HG03159 (cell line): ENCODE measurements around the gene AKAP9.
"Not testable (repeated sequence)": the region's sequence is repeated elsewhere in the genome, so short reads cannot be mapped to it uniquely, and the experiment has no call there.

ENCODE experiments used
- ATAC-seq: cut with Tn5 transposase; IDR thresholded peaks from one replicate; pipeline ENCODE4 v1.9.1; 2021; ENCODE audit warnings: mild to moderate bottlenecking, moderate library complexity; ENCODE audit not compliant: unreplicated experiment

Gene AKAP9

DNA sequence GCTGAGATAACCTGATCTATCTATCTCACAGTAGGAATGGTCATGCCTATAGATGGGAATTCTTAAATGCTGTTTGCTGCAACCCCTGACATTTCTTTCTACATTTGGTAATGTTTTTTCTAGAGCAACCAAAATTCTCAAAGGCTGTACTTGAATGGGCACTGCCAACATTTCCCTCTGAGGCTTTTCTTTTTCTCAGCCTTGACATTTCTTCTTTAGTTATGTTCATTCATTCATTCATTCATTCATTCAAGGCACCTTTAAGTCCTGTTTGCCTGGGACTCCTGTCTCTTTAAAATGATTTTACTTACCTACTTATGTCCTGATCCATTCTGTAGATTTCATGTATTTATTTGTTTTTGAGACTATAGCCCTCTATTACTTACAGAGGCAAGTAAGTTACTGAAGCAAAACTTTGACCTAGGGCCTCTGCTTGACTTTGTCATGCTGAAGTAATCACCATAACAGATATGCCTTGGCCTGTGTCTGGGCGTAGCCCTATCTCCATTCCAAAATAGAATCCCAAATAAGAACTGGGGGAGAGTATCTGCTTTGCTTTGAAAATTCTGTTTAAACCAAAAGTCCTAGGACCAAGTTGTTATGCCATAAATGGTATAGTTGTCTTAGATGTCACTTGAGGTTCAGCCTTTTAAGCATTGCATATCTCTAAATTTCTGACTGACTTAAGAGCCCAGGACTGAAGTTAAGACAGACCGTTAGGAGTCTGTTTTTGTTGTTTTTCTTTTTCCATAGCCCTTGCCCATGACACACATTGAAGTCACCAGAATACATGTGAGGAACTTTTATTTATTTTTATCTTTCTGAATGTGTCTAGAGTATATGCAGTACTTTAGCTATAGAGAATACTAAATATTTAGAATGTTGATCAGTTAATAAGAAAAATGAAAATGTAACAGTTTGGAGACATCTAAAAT, 59.2 kb downstream of the AKAP9 start:
- no peak for ATAC-seq

DNA sequence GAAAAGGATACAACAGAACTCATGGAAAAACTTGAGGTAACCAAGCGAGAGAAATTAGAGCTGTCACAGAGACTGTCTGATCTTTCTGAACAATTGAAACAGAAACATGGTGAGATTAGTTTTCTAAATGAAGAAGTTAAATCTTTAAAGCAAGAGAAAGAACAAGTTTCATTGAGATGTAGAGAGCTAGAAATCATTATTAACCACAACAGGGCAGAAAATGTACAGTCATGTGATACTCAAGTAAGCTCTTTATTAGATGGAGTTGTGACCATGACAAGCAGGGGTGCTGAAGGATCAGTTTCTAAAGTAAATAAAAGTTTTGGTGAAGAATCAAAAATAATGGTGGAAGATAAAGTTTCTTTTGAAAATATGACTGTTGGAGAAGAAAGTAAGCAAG, 62.1 kb downstream of the AKAP9 start:
- ATAC-seq, result peak; percentile 57

DNA sequence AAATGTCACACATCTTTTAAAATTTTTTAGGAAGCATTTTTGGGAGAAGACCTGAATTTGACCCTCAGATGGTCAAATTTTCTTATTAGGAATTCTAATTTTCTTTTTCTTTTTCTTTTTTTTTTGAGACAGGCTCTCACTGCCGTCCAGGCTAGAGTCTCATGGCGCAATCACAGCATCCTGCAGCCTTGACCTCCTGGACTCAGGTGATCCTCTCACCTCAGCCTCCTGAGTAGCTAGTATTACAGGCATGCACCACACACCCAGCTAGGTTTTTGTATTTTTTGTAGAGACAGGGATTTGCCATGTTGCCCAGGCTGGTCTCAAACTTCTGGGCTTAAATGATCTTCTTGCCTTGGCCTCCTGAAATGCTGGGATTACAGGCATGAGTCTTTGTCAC, 65.4 kb downstream of the AKAP9 start:
- no peak for ATAC-seq

DNA sequence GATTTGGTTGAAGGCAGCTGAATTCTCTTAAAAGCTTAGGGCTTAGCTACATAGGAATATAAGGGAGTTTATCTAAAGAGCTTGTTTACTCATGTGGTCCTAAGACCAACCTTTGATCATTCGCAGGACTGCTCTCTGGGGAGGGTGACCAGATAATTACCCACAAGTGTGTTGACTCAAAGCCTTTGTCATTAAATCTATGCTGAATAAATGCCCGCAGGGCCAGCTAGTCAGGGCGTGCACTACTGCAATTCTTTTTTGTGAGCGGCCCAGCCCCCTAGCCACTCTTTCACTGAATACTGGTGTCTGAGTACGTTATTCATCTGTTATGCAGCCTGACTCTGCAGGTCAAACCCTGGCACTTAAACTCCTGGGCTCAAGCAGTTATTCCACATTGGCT, 69.6 kb downstream of the AKAP9 start:
- no peak for ATAC-seq

DNA sequence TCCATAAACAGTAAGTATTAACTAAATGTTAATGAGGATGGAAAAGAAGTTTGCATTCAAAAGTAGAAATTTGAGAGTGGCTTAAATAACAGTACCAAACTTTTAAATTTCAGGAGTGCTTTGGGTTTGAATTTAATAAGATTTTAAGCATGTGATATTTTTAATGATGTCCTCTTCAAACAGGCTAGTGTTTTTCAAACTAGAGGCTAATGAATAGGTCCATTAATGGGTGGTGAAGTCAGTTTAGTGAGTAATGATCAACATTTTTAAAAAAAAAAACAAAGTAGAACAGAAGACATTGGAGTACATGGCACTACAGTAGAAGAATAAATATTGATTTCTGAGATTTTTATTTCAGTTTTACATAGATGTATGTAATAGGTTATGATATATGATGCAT, 72.9 kb downstream of the AKAP9 start:
- ATAC-seq, result no peak

DNA sequence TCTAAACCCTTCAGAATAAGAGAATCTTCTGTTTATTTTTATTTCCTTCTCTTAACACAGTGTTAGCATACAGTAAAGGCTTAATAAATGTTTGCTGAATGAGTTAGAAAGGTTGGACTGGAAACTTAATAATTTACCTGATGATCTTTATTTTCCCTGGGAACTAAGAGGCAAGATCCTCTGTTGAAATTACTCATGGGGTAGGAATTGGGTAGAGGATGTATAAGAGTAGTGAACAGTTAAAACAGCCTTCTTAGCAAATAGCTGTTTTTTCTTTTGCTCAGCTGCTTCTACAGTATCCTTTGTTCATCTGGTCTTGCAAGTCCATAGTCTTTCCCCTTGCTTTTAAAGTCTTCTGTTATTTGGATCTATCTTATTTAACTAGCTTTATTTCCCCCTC, 80.0 kb downstream of the AKAP9 start:
- no peak for ATAC-seq

DNA sequence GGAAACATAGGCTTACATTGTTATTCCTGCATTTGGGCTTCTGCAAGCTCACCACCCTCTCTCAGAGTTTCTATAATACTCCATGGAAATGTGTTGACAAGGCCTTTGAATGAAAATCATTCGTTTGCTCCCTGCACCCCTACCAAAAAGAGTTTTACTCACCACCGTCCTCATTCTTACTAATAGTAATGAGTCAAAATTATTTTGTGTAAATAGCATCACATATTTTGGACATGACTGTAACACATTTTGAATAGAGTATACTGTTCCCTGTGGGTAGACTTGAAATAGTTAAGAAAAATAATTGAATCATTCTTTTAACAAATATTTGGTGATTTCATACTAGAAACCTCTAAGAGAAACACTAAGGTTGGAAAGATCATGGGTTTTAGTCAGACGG, 84.6 kb downstream of the AKAP9 start:
- ATAC-seq, result no peak

DNA sequence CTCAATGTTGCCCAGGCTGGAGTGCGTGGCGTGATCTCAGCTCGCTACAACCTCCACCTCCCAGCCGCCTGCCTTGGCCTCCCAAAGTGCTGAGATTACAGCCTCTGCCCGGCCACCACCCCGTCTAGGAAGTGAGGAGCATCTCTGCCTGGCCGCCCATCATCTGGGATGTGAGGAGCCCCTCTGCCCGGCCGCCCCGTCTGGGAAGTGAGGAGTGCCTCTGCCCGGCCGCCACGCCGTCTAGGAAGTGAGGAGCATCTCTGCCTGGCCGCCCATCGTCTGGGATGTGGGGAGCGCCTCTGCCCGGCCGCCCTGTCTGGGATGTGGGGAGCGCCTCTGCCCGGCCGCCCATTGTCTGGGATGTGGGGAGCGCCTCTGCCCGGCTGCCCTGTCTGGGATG, 86.0 kb downstream of the AKAP9 start:
- not testable (repeated sequence) for ATAC-seq

DNA sequence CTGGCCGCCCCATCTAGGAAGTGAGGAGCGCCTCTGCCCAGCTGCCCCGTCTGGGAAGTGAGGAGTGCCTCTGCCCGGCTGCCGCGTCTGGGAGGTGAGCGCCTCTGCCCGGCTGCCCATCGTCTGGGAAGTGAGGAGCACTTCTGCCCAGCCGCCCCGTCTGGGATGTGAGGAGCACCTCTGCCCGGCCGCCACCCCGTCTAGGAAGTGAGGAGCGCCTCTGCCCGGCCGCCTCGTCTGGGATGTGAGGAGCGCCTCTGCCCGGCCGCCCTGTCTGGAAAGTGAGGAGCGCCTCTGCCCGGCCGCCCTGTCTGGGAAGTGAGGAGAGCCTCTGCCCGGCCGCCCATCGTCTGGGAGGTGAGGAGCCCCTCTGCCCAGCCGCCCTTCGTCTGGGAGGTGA, 86.5 kb downstream of the AKAP9 start:
- not testable (repeated sequence) for ATAC-seq

DNA sequence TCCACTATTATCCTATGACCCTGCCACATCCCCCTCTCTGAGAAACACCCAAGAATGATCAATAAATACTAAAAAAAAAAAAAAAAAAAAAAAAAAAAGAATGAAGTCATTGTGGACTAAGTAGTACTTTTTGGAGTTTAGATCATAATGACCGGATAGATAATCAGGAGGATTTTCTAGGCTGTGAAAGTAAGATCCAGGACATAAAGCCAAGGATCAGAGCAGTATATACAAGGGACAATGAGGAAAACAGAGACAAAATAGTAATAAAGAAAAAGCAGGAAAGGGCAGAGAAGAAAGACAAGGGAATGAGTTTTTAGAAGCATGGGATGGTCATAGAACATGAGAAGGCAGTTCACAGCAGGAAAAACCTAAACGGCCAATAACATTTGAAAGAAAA, 87.6 kb downstream of the AKAP9 start:
- ATAC-seq, result no peak

DNA sequence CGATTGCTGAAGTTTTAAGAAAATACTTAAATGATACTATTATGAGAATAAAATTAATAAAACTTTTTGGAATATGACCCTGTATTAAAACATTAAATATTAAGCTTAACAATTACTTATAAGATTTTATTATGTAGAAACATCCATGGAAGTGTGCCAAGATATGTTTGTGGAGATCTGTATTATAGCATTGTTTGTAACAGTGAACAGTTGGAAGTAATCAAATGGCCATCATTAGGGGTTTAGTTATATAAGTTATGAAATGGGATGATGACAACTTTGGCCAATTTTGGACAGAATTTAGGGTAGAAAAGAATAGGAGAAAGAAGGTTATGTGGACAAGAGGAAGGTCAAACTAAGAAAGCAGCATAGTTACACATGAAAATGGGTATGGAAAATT, 88.0 kb downstream of the AKAP9 start:
- ATAC-seq, result no peak

DNA sequence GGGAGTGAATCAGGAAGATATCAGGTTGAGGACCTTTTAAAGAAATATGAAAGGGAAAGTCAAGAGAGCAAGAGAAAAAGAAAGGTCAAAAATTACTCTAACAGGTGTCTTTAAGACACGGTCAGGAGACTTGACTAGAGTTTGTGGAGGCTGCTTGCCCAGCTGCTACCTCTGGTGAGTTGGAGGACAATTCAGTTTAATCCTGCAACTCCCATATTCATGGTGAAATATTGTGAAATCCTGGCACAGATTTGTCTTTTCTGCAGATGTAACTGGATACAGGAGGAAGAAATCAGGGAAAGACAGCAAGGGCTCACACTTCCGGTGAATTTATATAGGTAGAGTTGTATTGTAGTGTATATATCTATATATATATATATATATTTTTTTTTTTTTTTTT, 93.5 kb downstream of the AKAP9 start:
- ATAC-seq, result no peak

DNA sequence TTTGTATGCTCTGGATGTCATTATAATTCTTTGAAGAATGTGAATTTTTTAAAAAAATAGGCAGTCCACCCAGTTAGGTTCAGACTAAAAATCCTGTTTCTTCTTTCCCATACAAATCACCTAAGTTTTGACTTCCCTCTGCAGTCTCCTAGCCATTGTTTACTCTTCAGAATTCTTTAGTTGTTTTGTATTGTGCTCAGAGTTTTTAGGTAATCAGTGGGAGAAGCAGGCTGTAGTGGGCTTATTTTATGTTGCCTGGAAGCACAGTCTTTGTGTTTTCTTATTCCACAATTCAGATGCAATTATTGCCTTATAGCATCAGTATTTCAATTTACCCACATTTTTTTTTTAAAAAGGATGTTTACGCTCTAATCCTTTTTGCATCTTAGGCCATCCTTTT, 94.9 kb downstream of the AKAP9 start:
- no peak for ATAC-seq

DNA sequence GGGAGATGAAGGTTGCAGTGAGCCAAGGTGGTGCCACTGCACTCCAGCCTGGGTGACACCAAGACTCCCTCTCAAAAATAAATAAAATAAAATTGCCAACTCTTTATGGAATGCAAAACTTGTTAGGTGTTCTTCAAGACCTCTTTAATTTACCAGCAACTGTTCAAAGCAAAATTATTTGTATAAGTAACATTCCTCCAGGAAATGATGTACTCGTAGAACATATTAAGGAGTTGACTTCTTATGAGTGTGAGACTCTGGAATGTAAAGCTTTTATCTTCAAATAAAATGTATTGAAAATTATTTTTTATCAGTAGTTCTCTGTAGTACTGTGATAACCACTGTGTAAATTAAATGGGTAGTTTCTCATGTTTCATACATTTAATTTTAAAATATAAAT, 99.2 kb downstream of the AKAP9 start:
- ATAC-seq, result no peak

DNA sequence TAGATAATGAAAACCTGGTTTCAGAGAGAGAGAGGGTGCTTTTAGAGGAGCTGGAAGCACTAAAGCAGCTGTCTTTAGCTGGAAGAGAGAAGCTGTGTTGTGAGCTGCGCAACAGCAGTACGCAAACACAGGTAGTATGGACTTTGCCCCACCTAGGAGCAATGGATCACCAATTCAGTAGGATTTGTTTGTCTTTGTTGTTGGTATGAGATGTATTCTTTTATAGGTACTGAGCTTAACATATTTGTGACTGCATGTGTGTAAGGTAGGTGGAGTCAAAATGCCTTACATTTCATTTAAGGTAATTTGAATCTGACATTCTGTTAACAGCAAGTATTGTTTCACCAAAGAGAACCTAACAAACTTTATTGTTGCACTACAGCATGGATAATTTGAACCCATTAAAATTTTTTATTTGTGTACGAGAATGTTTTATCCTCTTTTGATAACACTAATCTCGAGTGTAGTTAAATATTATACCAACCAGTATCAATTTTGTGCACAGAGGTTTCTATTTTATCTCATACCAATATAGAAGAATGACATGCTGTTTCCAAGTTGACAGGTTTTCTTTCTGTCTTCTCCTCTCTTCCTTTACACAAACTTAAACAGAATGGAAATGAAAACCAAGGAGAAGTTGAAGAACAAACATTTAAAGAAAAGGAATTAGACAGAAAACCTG, 101.5 kb downstream of the AKAP9 start:
- ATAC-seq, result no peak

DNA sequence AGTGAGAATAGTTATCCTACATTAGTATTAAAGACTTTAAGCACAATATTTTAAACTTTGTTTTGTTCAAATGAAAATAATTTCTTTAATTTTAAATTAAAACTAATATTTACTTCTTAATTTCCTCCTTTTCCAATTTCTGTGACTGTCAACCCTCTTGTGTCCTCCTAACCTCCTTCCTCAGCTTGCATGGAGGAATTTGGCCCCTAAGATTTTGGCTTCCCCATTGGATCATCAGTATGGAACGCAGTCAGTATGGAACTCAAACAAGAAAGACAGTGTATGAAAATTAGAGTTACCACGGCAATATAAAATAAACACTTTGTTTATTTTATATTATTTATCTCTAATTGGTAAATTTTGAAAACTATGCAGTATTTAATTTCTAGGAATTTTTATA, 102.4 kb downstream of the AKAP9 start:
- ATAC-seq, result no peak

DNA sequence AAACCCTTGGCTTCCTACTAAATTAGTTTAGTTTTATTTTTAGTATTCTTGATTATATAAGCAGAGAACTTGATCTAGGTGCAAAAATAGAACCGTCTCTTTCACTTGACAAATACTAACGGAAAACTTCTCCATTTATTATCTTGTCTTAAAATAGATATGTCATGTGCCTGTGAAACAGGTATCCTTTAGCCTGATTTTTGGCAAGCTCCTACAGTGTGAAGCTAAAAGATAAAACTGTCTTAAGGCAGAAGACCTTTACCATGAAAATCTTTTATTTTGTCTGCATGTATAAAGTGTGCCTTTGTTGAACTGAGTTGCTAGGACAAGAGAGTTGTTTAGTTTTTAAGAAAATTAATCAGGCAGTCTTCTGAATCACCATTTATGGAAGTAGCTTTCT, 103.0 kb downstream of the AKAP9 start:
- ATAC-seq, result no peak

DNA sequence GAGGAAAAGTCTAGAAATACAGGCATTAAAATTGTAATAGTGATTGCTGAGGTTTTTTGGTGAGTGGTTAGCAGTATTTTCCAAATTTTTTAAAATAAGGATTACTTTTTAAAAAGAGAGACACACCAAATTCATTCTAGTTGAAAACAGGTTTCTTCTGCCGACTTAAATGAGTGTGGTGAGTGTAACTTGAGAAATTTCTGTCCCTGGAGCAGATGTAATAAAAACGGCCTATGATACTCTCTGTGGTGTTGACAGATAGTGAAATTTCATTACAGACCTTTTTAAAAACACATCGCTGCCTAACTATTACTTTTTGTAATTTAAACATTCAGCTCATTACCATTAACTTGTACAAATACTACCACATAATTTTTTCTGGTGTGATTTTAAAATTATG, 103.5 kb downstream of the AKAP9 start:
- ATAC-seq, result no peak

DNA sequence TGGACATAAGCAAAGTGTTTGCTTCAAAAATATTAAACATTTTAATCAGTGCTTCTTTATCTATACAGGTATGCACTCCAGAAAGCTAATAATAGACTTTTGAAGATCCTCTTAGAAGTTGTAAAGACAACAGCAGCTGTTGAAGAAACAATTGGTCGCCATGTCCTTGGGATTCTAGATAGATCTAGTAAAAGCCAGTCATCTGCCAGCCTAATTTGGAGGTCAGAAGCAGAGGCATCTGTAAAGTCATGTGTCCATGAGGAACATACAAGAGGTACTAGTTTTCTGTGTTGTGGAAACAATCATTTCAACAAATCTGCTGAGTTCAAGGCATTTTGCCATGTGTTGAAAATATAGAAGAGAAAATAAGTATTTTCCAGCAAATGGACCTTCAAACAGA, 104.3 kb downstream of the AKAP9 start:
- no peak for ATAC-seq

DNA sequence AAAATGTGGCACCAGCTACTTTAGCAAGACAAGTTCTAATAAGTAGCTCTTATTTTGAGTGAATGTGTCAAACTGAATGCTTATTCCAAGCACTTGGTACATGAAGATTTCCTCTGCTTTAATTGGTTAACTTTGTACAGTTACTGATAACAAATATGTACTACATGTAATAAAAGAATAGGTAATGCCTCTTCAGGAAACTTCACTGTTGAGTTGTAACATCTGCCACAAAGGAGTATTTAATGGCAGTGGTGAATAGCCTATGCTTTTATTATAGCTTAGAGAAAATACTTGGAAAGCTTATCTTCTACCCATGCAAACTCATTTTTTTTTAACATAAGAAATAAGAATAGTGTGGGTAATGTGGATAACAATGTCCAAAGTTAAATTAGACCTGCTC, 111.0 kb downstream of the AKAP9 start:
- ATAC-seq, result no peak

DNA sequence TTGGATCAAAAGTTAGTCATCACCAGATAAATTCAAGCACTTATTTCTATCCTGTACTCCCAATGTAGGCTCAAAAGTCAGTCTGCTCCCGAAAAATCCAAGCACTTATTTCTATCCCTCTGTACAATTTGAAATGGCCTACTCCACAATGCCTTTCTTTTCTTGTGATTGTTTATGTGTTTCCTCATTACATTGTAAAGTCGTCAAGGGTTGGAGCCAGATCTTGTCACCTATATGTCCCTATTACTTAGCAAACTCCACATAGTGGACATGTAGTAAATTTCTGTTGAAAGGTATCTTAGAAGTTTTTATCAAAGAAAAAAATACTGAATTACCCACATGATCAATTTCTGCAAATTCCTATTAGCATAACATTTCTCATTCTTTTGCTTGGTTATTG, 111.5 kb downstream of the AKAP9 start:
- ATAC-seq, result no peak

DNA sequence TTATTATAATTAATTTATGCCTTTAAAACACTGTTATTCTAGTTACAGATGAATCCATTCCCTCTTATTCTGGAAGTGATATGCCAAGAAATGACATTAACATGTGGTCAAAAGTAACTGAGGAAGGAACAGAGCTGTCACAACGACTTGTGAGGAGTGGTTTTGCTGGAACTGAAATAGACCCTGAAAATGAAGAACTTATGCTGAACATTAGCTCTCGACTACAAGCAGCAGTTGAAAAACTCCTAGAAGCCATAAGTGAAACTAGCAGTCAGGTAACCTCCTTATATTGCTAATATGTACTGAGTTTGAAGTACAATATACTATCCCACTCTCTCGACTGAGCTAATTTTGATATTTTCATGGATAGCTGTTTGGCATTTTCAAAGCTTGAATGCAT, 112.0 kb downstream of the AKAP9 start:
- ATAC-seq, result no peak
